Heart right ventricle (tissue), 16 donors: ENCODE data around the gene ARHGAP22. TPM values are rescaled to one million over a fixed set of nuclear protein-coding genes. Genes with fewer than 3 reads are reported as not detected.

Source experiments
- ATAC-seq, 8 donors: fragments of 200-7000 bp; cut with Tn5 transposase; one replicate each; pipeline ENCODE4 v1.9.1; 2020; ENCODE audit warnings: mild to moderate bottlenecking in 8 of 8, moderate library complexity in 8 of 8, moderate number of reproducible peaks in 1 of 8
- DNase-seq, 2 donors: peaks; one replicate each; pipeline ENCODE4 v3.0.0-alpha.2; 2020
- H3K27ac ChIP-seq, 10 donors: fragments of 200-600 bp; sonication (generic) in 2 of 10; one replicate each; pipeline versions ENCODE4 v1.5.0 to v1.8.0; 2020 to 2022; ENCODE audit warnings: mild to moderate bottlenecking in 3 of 10
- H3K27me3 ChIP-seq, 7 donors: fragments of 200-600 bp; one replicate each; pipeline ENCODE4 v1.8.0; 2021 to 2022; ENCODE audit warnings: mild to moderate bottlenecking in 2 of 7
- H3K36me3 ChIP-seq, 9 donors: fragments of 200-600 bp; sonication (generic) in 1 of 9; one replicate each; pipeline versions ENCODE4 v1.5.0 to v1.8.0; 2020 to 2022; ENCODE audit warnings: mild to moderate bottlenecking in 2 of 9
- H3K4me1 ChIP-seq, 9 donors: fragments of 200-600 bp; sonication (generic) in 1 of 9; one replicate each; pipeline versions ENCODE4 v1.5.0 to v1.8.0; 2020 to 2022; ENCODE audit warnings: mild to moderate bottlenecking in 4 of 9
- H3K4me3 ChIP-seq, 10 donors: fragments of 200-600 bp; sonication (generic) in 2 of 10; one replicate each; pipeline versions ENCODE4 v1.5.0 to v1.8.0; 2020 to 2022; ENCODE audit warnings: mild to moderate bottlenecking in 7 of 10, moderate library complexity in 2 of 10
- H3K9me3 ChIP-seq, 11 donors: fragments of 200-600 bp in 10 of 11; sonication (generic) in 2 of 11; one replicate each; pipeline versions ENCODE4 v1.5.0 to v1.8.0; 2013 to 2022; ENCODE audit warnings: mild to moderate bottlenecking in 2 of 11, control low read depth in 1 of 11, moderate library complexity in 1 of 11
- WGBS, 2 donors: extraction: QIAGEN DNeasy Blood & Tissue Kit; methylation state at CpG; one replicate each; pipeline ENCODE4 v1.1.7; 2013; ENCODE audit warnings: inconsistent platforms in 1 of 2; 5-methylcytosine and 5-hydroxymethylcytosine counted together
- intact Hi-C, 10 donors: fragments of 100-400 bp; cut with DNase I; formaldehyde crosslinking; loops; one replicate each; pipeline versions ENCODE4 v1.11.1 to v1.14.2; 2022
- polyA plus RNA-seq, 2 donors: library from polyadenylated mRNA; stranded (reverse); fragments of 200-250 nt; gene quantifications; one replicate each; pipeline ENCODE4 v1.2.3, GENCODE V29; 2013
- total RNA-seq, 10 donors: library from RNA; stranded (reverse); fragmentation: NEBNext Ultra II Directional in 3 of 10; extraction: Animal tissue kit (Norgen Biotek cat#: 25700) in 3 of 10; gene quantifications; one replicate each; pipeline versions ENCODE4 v1.2.1 to v1.2.4, GENCODE V29; 2021 to 2023
- TF ChIP-seq, protein P1 (sequence below), 9 donors: fragments of 200-600 bp; sonication (generic) in 2 of 9; IDR thresholded peaks; one replicate each; pipeline versions ENCODE4 v1.5.0 to v1.8.0; 2021 to 2022; ENCODE audit warnings: antibody characterized with exemption in 9 of 9, mild to moderate bottlenecking in 5 of 9, moderate library complexity in 1 of 9
- donor health status: Arrhythmogenic right ventricular cardiomyopathy.
- donor health status: ischemic (EF 13 %, LVEDD 7.1; RV severe dilation, severe dysfunction).
- donor health status: healthy with polysubstance abuse.
- donor health status: DM: no; HTN: yes; CAD: no.
- donor health status: DM: no; HTN: no; CAD: no.
- donor health status: ischemic (EF 25% LVEDD 6.9; RV normal size, moderate dysfunction).
- donor health status: ischemic (EF 25% LVEDD 5.7; RV mildly dilated, moderate dysfunction).
- donor health status: healthy.
- donor health status: DM: yes; HTN: yes; CAD: no.
- donor health status: Ischemic cardiomyopathy.
- donor health status: ischemic (EF 35%, LVEDD 5.7; RV mildly dilated, moderate dysfunction).
- donor health status: nonischemic (EF 11% LVEDD 7.7; RV severe dilation, severe dysfunction).
- donor health status: DM: yes; HTN: yes; CAD: no.
- donor health status: PGD.
- donor health status: ischemic (EF 29% LVEDD 5.4; RV normal size, mild dysfunction).
- donor health status: nonischemic (EF 23%, LVEDD 6.1; RV moderate dilation, normal function).

ARHGAP22 gene
- total and polyA plus RNA-seq, 12 donors = 1.5 to 9.3 (median 2.8) TPM

DNA sequence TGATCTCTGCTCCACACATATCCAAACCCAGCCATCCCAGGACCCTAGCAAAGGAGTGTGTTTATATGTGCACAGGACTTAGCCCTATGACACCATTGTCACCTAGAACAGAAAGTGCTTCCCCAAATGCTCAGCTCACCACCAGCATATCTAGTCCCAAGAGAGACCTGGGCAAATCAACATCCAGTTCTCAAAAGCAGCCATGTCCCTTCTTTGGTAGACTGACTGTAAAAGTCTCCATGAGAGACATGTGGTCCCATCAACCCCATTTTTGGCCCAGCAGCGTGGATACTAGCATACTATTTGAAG lies 20.9 kb upstream of the ARHGAP22 start:
- H3K36me3 ChIP-seq = no peaks in the 10 kb centered on the region
- intact Hi-C loops = no loop called here
- TF ChIP-seq, protein P1, sequence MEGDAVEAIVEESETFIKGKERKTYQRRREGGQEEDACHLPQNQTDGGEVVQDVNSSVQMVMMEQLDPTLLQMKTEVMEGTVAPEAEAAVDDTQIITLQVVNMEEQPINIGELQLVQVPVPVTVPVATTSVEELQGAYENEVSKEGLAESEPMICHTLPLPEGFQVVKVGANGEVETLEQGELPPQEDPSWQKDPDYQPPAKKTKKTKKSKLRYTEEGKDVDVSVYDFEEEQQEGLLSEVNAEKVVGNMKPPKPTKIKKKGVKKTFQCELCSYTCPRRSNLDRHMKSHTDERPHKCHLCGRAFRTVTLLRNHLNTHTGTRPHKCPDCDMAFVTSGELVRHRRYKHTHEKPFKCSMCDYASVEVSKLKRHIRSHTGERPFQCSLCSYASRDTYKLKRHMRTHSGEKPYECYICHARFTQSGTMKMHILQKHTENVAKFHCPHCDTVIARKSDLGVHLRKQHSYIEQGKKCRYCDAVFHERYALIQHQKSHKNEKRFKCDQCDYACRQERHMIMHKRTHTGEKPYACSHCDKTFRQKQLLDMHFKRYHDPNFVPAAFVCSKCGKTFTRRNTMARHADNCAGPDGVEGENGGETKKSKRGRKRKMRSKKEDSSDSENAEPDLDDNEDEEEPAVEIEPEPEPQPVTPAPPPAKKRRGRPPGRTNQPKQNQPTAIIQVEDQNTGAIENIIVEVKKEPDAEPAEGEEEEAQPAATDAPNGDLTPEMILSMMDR (IDR thresholded peaks at IDR 0.05) = no peak
- H3K4me3 ChIP-seq = no peak overlapping the region
- no peak for ATAC-seq
- H3K9me3 ChIP-seq = peaks cover 0 to 12% (median 0%) of the 10 kb centered on the region in 11 donors
- H3K4me1 ChIP-seq = peaks cover 0 to 27% (median 0%) of the 10 kb centered on the region in 9 donors
- 77 to 78% methylated on average over 1 of the region's 1 CpG for WGBS, 2 donors
- H3K27me3 ChIP-seq = peaks cover 0 to 6% (median 0%) of the 10 kb centered on the region in 7 donors
- H3K27ac ChIP-seq = no peak overlapping the region
- DNase-seq = no peak

DNA sequence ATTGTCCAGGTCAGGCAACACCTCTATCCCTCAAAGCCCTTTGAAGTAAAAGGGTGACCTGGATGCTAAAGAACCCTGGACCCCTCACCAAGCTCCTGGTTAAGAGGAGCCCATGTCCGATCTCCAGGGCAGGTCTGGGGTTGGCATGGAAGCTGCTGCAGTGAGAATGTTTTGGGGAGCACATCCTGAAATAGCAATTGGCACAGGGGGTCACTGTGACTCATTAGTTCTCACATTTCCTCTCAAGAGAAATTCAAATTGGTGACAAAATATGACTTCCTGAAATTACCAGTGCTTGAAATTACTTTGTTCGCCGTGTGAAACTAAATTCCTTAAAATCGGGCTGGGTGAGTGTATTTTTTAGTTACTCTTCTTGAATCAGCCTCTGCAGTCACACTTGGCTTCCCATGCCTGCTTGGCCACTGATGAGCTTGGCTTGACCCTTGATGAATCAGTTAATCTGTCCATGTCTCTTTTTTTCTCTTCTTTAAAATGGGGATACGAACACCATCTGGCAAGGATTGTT lies 18.8 kb upstream of the ARHGAP22 start:
- Histone ChIP-seq H3K4me1 (peaks cover 0 to 27% (median 0%) of the 10 kb centered on the region in 9 donors), H3K4me3 (no peak overlapping the region), H3K36me3 (no peaks in the 10 kb centered on the region), H3K9me3 (peaks cover 0 to 12% (median 0%) of the 10 kb centered on the region in 11 donors), H3K27ac (peak overlapping the region in 1 of 10 donors; percentile 67), H3K27me3 (peaks cover 0 to 6% (median 0%) of the 10 kb centered on the region in 7 donors)
- ATAC-seq (no peak), DNase-seq (no peak)
- 76 to 83% methylated on average over 5 of the region's 5 CpGs for WGBS, 2 donors
- TF ChIP-seq, protein P1 (IDR thresholded peaks at IDR 0.05) = no peak
- intact Hi-C loops = no loop called here

DNA sequence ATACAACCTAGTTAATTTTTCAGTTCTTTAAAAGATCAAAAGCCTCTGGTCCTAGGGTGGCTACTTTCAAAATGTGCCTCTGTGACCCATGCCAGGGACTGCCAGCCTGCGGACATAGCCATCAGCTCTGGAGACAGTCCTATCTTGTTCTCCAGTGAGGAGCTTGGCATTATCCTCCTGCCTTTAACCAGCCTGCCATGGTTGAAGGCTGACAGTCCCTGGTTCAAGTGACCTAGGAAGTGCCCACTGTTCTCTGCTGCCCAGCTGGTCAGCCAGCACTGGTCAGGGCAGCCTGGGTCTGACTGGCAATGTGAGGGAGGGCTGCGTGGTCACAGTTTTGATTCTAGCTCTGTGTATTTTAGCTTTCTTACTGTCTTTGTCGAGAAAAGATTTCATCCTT lies 18.1 kb upstream of the ARHGAP22 start:
- intact Hi-C loops = no loop called here
- H3K27ac ChIP-seq = no peak overlapping the region
- H3K4me1 ChIP-seq = peaks cover 0 to 27% (median 0%) of the 10 kb centered on the region in 9 donors
- no peak overlapping the region for H3K4me3 ChIP-seq
- DNase-seq (no peak), ATAC-seq (peak in 6 of 8 donors; percentile 11 to 77 (median 44))
- H3K36me3 ChIP-seq = no peaks in the 10 kb centered on the region
- TF ChIP-seq, protein P1 (IDR thresholded peaks at IDR 0.05) = no peak
- H3K27me3 ChIP-seq = peaks cover 0 to 6% (median 0%) of the 10 kb centered on the region in 7 donors
- peaks cover 0 to 12% (median 0%) of the 10 kb centered on the region in 11 donors for H3K9me3 ChIP-seq
- 87 to 92% methylated on average over 3 of the region's 3 CpGs for WGBS, 2 donors

DNA sequence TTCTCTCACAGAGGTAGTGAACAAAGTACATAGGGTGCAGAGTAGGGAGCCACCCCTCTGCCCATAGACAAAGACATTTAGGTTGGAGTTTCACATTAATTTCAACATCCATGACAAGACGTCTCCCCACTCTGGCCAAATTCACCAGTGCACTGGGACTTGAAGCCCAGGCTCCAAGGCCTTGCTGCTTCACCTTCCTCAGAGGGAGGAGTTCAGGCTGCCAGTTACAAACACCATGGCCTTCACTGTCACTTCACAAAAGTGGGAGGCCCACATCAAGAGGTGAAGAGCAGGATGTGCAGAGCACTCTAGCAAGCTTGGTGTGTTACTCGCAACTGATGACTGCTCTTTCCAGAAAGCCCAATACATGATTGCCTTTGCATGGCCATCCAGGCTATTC lies 15.8 kb upstream of the ARHGAP22 start:
- Histone ChIP-seq H3K4me3 (no peak overlapping the region), H3K9me3 (peaks cover 0 to 21% (median 0%) of the 10 kb centered on the region in 11 donors), H3K27me3 (peaks cover 0 to under 1% (median 0%) of the 10 kb centered on the region in 7 donors), H3K36me3 (no peaks in the 10 kb centered on the region), H3K4me1 (peaks cover 0 to 27% (median 0%) of the 10 kb centered on the region in 9 donors), H3K27ac (no peak overlapping the region)
- intact Hi-C loops = no loop called here
- 89 to 91% methylated on average over 2 of the region's 2 CpGs for whole genome bisulfite sequencing, 2 donors
- DNase-seq = no peak
- TF ChIP-seq, protein P1 (IDR thresholded peaks at IDR 0.05) = no peak
- ATAC-seq = no peak
